ENCODE measurements around the gene FSHR. TPM values are rescaled to one million over a fixed set of nuclear protein-coding genes. Genes with fewer than 3 reads are reported as not detected.

The FSHR gene
- total and polyA plus RNA-seq, 9 donors = 0.22 to 4.0 (median 1.8) TPM

DNA sequence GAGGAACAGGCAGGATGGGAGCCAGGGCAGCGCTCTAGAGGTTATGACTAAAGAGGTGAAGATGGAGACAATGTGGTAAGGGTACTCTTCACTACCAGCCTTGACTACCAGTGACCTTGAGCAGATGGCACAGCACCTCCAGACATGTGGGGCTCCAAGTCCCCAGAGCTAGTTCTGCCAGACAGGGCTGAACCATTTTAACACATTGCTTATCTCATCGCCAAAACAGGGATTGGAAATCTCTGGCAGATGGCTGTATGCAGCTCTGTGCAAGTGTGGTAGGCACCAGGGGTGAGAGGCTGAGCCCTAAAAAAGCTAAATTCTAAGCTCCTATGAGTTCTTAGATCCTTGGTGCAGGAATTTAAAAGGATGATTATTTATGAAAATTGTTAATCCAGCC, 41.3 kb downstream of the FSHR start:
- Histone ChIP-seq H3K9me3 (no peaks in the 10 kb centered on the region), H3K27me3 (no peaks in the 10 kb centered on the region), H3K4me3 (no peak overlapping the region), H3K27ac (no peak overlapping the region), H3K36me3 (no peaks in the 10 kb centered on the region), H3K4me1 (ENCODE audit: insufficient read depth) (no peaks in the 10 kb centered on the region)
- TF ChIP-seq EP300 (IDR thresholded peaks at IDR 0.05) = no peak
- TF ChIP-seq, protein P1, sequence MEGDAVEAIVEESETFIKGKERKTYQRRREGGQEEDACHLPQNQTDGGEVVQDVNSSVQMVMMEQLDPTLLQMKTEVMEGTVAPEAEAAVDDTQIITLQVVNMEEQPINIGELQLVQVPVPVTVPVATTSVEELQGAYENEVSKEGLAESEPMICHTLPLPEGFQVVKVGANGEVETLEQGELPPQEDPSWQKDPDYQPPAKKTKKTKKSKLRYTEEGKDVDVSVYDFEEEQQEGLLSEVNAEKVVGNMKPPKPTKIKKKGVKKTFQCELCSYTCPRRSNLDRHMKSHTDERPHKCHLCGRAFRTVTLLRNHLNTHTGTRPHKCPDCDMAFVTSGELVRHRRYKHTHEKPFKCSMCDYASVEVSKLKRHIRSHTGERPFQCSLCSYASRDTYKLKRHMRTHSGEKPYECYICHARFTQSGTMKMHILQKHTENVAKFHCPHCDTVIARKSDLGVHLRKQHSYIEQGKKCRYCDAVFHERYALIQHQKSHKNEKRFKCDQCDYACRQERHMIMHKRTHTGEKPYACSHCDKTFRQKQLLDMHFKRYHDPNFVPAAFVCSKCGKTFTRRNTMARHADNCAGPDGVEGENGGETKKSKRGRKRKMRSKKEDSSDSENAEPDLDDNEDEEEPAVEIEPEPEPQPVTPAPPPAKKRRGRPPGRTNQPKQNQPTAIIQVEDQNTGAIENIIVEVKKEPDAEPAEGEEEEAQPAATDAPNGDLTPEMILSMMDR (IDR thresholded peaks at IDR 0.05) = no peak
- TF ChIP-seq POLR2A (IDR thresholded peaks at IDR 0.05) = no peak
- no peak for DNase-seq
- 81 to 97% (median 90%) methylated on average over 2 of the region's 2 CpGs for WGBS, 3 donors
- intact Hi-C loops (cut with DNase I) = no loop called here

DNA sequence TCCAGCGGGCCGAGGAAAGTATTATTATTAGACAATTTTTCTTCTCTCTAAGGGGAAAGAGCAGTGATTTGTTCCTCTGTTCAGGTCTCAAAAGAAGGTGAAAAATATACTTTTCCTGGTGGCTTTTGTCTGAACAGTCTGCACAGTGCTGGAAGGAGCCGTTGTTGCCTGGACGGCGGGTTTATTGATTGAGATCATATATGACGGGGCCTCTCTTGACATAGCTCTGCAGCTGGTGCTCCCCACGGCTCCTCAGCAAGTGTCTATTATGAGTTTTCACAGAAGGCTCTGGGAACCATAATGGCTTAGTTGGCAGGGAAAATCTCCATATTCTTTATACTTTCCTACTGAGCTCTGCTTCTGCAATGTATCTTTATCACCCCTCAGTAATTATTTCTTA, 42.9 kb downstream of the FSHR start:
- WGBS, 3 donors = 82 to 90% (median 88%) methylated on average over 7 of the region's 7 CpGs
- Histone ChIP-seq H3K9me3 (no peaks in the 10 kb centered on the region), H3K36me3 (no peaks in the 10 kb centered on the region), H3K4me3 (no peak overlapping the region), H3K27me3 (no peaks in the 10 kb centered on the region), H3K4me1 (ENCODE audit: insufficient read depth) (no peaks in the 10 kb centered on the region), H3K27ac (no peak overlapping the region)
- TF ChIP-seq EP300 (IDR thresholded peaks at IDR 0.05) = no peak
- no peak for TF ChIP-seq POLR2A (IDR thresholded peaks at IDR 0.05)
- TF ChIP-seq, protein P1 (IDR thresholded peaks at IDR 0.05) = no peak
- intact Hi-C loops (cut with DNase I) = no loop called here
- DNase-seq = no peak

DNA sequence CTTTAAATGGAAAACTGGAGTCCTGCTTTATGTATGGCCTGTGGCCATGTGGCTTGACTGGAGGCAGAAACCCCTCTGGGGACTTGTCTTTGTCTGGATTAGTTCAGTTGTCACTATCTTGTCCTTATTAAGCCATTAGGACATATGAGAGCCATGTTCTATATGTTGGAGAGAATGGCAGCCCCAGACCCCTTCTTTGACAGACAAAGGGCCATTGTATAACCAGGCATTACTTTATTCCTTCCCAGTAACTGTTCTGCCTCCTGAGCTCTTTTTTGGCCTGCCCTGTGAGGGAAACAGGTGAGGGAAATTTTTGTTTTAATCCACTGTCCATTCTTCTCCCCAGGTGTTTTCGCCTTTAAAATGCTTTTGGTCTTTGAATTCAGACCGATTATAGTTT, 43.3 kb downstream of the FSHR start:
- no peak overlapping the region for H3K27ac ChIP-seq
- TF ChIP-seq POLR2A (IDR thresholded peaks at IDR 0.05) (no peak), EP300 (IDR thresholded peaks at IDR 0.05) (no peak)
- TF ChIP-seq, protein P1 (IDR thresholded peaks at IDR 0.05) = no peak
- no peaks in the 10 kb centered on the region for H3K27me3 ChIP-seq
- 89 to 97% (median 95%) methylated on average over 2 of the region's 2 CpGs for WGBS, 3 donors
- no peak overlapping the region for H3K4me3 ChIP-seq
- no peaks in the 10 kb centered on the region for H3K36me3 ChIP-seq
- no peaks in the 10 kb centered on the region for H3K9me3 ChIP-seq
- H3K4me1 ChIP-seq (ENCODE audit: insufficient read depth) = no peaks in the 10 kb centered on the region
- no peak for DNase-seq
- intact Hi-C loops (cut with DNase I) = no loop called here

DNA sequence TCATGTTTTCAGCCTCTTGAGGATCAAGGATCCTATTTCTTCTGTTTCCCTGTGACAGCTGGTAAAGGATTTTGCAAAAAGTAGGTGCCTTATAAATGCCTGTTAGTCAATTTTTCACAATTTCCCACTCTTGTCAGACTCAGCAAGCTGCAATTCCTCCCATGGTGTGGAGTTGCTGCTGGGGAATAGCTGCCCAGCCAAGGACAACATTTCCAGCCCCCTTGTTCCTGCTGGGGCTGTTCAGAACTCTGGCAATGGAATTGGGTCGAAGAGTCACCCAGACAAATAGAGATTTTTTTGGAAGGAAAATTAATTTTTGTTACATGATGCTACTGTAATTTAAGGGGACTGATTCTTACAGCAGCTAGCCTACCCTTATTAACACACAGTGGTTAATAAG, 43.7 kb downstream of the FSHR start:
- no peak for TF ChIP-seq EP300 (IDR thresholded peaks at IDR 0.05)
- TF ChIP-seq POLR2A (IDR thresholded peaks at IDR 0.05) = no peak
- TF ChIP-seq, protein P1 (IDR thresholded peaks at IDR 0.05) = no peak
- no peaks in the 10 kb centered on the region for H3K4me1 ChIP-seq (ENCODE audit: insufficient read depth)
- intact Hi-C loops (cut with DNase I) = no loop called here
- H3K36me3 ChIP-seq = no peaks in the 10 kb centered on the region
- no peak overlapping the region for H3K27ac ChIP-seq
- H3K9me3 ChIP-seq = no peaks in the 10 kb centered on the region
- no peak overlapping the region for H3K4me3 ChIP-seq
- no peak for DNase-seq
- H3K27me3 ChIP-seq = no peaks in the 10 kb centered on the region
- WGBS, 3 donors = 71 to 77% (median 71%) methylated on average over 1 of the region's 1 CpG

DNA sequence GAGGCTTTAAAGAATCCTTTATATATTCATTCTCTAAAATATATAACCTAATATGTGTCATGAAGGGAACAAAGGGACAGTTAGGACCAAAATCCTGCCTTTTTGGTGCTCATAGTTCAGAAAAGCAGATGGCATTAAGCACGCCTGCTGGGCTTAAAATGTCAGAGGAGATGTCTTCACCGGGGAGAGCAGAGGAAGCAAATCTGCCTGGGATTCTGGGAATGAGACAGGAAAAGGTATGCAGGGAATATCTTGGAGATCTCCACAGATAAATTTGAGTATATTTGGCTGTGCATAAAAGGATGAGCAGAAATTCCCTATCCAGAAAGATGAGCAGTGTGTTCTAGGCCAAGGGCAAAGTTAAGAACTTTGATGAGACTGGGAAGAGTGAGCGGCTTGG, 45.5 kb downstream of the FSHR start:
- no peak overlapping the region for H3K4me3 ChIP-seq
- no peak for DNase-seq
- no peak overlapping the region for H3K27ac ChIP-seq
- TF ChIP-seq, protein P1 (IDR thresholded peaks at IDR 0.05) = no peak
- no peaks in the 10 kb centered on the region for H3K27me3 ChIP-seq
- 84 to 92% (median 88%) methylated on average over 3 of the region's 3 CpGs for WGBS, 3 donors
- no peaks in the 10 kb centered on the region for H3K4me1 ChIP-seq (ENCODE audit: insufficient read depth)
- no peaks in the 10 kb centered on the region for H3K9me3 ChIP-seq
- no peaks in the 10 kb centered on the region for H3K36me3 ChIP-seq
- intact Hi-C loops (cut with DNase I) = no loop called here
